Thyroid gland (tissue), 4 donors: ENCODE measurements around the gene ADCY1. TPM values are rescaled to one million over a fixed set of nuclear protein-coding genes. Genes with fewer than 3 reads are reported as not detected.
"Not testable (repeated sequence)": the region's sequence is repeated elsewhere in the genome, so short reads cannot be mapped to it uniquely, and the experiment has no call there.

Source experiments
- DNase-seq, 2 donors: peaks; one replicate each; pipeline ENCODE4 v3.0.0-alpha.2; 2019
- H3K27ac ChIP-seq, 3 donors: fragments of 200-600 bp; sonication (generic); 1 replicate in 2 of 3; 2 replicates in 1 of 3; pipeline ENCODE4 v1.5.1; 2016 to 2019; ENCODE audit warnings: mild to moderate bottlenecking in 1 of 3, moderate library complexity in 1 of 3
- H3K27me3 ChIP-seq: fragments of 200-600 bp; sonication (generic); one replicate; pipeline ENCODE4 v1.5.1; 2019
- H3K36me3 ChIP-seq, 2 donors: fragments of 200-600 bp; sonication (generic); one replicate each; pipeline ENCODE4 v1.5.1; 2016 to 2019
- H3K4me1 ChIP-seq, 2 donors: fragments of 200-600 bp; sonication (generic); one replicate each; pipeline ENCODE4 v1.5.1; 2017 to 2019
- H3K4me3 ChIP-seq, 3 donors: fragments of 200-600 bp; sonication (generic); replicated peaks in 1 of 3; 1 replicate in 2 of 3; 2 replicates in 1 of 3; pipeline ENCODE4 v1.5.1; 2016; ENCODE audit warnings: mild to moderate bottlenecking in 1 of 3
- H3K9me3 ChIP-seq: fragments of 200-600 bp; sonication (generic); one replicate; pipeline ENCODE4 v1.5.1; 2017
- POLR2A ChIP-seq, 2 donors: fragments of 450-650 bp; IDR thresholded peaks; one replicate each; pipeline ENCODE4 v1.6.1; 2017; ENCODE audit warnings: antibody characterized with exemption in 2 of 2, mild to moderate bottlenecking in 2 of 2, moderate library complexity in 1 of 2
- WGBS, 2 donors: methylation state at CpG; one replicate each; pipeline ENCODE4 v1.1.5; 2017; 5-methylcytosine and 5-hydroxymethylcytosine counted together
- intact Hi-C: fragments of 100-400 bp; cut with DNase I; formaldehyde crosslinking; loops from one replicate; pipeline ENCODE4 v1.15.1; 2023
- total RNA-seq, 4 donors: library from RNA; depleted of rRNA; stranded (reverse); fragments of >200 nt; gene quantifications; one replicate each; pipeline ENCODE4 v1.2.3, GENCODE V29; 2016
- TF ChIP-seq, protein P1 (sequence below), 6 experiments: fragments of 200-600 bp in 3 of 6; fragments of 450-650 bp in 3 of 6; sonication (generic) in 3 of 6; IDR thresholded peaks; one replicate each; pipeline ENCODE4 v1.5.1; 2016 to 2019; ENCODE audit warnings: antibody characterized with exemption in 6 of 6, mild to moderate bottlenecking in 2 of 6, inconsistent platforms in 1 of 6, moderate library complexity in 1 of 6

ADCY1 gene
- total RNA-seq, 4 donors from 2014 or later = 5.8 to 11.6 (median 7.7) TPM

DNA sequence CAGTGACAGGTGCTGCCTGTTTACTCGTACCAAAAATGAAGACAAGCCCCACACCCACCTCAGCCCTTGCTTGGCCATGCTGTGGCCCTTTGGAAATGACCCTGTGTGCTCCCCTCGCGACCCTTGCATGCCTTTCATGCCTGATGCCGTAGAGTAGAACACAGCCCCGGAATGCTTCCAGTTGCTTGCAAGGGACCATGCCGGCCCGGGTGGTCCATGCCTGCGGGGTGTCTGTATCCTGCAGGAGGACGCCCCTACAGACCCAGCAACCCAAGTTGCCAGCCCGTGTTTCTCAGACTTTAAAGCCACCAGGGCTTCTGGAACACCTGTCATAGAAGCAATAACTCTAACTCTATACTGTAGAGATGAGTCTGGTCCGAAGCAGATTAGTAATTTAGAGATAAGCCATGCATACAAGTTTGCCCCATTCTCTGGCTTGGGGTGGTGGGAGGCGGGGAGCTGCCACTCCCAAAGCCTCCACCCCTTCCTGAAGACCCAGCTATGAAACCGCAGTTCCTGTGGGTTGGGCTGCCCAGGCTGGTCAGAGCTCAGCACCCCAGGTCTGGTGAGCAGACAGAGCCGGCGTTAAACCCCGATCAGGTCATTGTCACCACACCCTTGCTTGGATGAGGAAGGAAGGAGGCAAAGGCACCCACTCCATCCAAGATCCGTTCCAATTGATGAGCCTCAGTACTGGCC is 143.5 kb downstream of the ADCY1 start:
- no peak for DNase-seq
- intact Hi-C loops = no loop called here
- WGBS, 2 donors = 82 to 83% methylated on average over 16 to 17 of the region's 17 CpGs
- Histone ChIP-seq H3K4me1 (no peaks in the 10 kb centered on the region), H3K4me3 (no peak overlapping the region), H3K9me3 (no peaks in the 10 kb centered on the region), H3K36me3 (no peaks in the 10 kb centered on the region), H3K27ac (no peak overlapping the region), H3K27me3 (no peaks in the 10 kb centered on the region)
- TF ChIP-seq, protein P1, sequence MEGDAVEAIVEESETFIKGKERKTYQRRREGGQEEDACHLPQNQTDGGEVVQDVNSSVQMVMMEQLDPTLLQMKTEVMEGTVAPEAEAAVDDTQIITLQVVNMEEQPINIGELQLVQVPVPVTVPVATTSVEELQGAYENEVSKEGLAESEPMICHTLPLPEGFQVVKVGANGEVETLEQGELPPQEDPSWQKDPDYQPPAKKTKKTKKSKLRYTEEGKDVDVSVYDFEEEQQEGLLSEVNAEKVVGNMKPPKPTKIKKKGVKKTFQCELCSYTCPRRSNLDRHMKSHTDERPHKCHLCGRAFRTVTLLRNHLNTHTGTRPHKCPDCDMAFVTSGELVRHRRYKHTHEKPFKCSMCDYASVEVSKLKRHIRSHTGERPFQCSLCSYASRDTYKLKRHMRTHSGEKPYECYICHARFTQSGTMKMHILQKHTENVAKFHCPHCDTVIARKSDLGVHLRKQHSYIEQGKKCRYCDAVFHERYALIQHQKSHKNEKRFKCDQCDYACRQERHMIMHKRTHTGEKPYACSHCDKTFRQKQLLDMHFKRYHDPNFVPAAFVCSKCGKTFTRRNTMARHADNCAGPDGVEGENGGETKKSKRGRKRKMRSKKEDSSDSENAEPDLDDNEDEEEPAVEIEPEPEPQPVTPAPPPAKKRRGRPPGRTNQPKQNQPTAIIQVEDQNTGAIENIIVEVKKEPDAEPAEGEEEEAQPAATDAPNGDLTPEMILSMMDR (IDR thresholded peaks at IDR 0.05) = no peak
- no peak for TF ChIP-seq POLR2A (IDR thresholded peaks at IDR 0.05)

DNA sequence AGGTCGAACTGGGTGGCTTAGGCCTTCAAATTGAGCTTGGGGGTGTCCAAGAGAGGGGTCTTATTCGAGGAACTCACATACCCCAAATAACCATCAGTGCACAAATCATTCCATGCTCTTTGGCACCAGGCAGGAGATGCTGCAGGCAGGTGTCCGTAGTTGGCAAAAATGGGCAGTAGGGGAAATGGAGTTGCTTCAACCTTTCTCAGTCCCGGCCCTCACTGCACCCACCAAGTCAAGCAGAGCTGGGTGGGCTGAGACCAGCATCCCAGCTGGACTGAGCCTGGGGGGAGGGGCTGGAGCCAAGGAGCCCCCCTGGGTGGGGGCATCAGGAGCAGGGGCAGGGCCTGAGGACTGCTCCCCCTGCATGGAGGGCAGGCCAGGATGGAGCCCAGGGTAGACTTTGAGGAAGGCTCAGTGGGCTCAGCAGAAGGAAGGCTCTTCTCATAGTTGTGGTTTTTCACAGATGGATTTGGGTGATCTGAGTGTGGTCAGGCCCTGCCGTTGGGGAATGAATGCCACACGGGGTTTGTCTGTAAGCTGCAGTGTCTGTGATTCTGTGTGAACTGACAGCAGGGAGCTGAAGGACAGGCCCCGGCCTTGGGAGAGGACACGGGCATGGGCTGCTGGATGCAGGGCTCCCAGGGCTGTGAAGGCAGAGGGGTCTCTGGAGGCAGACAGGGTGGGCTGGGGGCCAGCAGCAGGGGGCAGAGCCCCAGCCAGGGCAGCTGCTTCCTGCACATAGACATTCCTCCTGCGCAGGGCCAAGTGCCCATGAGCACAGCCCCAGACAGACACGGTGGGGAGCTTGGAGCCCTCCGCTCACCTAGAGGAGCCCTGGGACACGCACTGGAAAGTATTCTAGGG is 144.5 kb downstream of the ADCY1 start:
- intact Hi-C loops = no loop called here
- Histone ChIP-seq H3K36me3 (peaks cover 2 to 4% of the 10 kb centered on the region in 2 donors), H3K4me3 (no peak overlapping the region), H3K27me3 (no peaks in the 10 kb centered on the region), H3K9me3 (no peaks in the 10 kb centered on the region), H3K4me1 (no peaks in the 10 kb centered on the region), H3K27ac (no peak overlapping the region)
- WGBS, 2 donors = 69 to 78% methylated on average over 9 to 12 of the region's 12 CpGs
- TF ChIP-seq, protein P1 (IDR thresholded peaks at IDR 0.05) = no peak
- no peak for TF ChIP-seq POLR2A (IDR thresholded peaks at IDR 0.05)
- DNase-seq = no peak

DNA sequence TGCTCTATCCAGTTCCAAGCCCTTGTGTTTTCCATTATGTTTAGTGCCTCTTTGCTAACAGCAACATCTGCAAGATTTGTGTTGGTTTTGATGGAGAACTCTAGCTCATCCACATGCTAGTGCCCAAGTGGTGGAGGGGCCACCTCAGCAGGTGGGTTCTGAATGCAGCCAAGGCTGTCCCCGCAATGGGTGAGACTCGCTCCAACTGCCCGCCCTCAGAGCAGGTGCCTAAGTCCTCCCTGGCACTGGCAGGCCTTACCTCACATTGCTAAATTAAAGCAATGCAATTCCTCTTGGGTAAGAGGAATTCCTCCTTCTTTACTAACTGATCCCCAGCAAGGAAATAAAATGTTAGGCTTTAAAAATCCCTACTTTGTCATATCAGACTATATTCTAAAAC is 146.8 kb downstream of the ADCY1 start:
- no peak overlapping the region for H3K4me3 ChIP-seq
- no peaks in the 10 kb centered on the region for H3K27me3 ChIP-seq
- H3K36me3 ChIP-seq = peaks cover 6 to 14% of the 10 kb centered on the region in 2 donors
- WGBS, 2 donors = 93 to 95% methylated on average over 3 of the region's 3 CpGs
- no peak overlapping the region for H3K27ac ChIP-seq
- H3K4me1 ChIP-seq = no peaks in the 10 kb centered on the region
- no peaks in the 10 kb centered on the region for H3K9me3 ChIP-seq
- DNase-seq = no peak
- intact Hi-C loops = no loop called here
- no peak for TF ChIP-seq POLR2A (IDR thresholded peaks at IDR 0.05)
- TF ChIP-seq, protein P1 (IDR thresholded peaks at IDR 0.05) = no peak

DNA sequence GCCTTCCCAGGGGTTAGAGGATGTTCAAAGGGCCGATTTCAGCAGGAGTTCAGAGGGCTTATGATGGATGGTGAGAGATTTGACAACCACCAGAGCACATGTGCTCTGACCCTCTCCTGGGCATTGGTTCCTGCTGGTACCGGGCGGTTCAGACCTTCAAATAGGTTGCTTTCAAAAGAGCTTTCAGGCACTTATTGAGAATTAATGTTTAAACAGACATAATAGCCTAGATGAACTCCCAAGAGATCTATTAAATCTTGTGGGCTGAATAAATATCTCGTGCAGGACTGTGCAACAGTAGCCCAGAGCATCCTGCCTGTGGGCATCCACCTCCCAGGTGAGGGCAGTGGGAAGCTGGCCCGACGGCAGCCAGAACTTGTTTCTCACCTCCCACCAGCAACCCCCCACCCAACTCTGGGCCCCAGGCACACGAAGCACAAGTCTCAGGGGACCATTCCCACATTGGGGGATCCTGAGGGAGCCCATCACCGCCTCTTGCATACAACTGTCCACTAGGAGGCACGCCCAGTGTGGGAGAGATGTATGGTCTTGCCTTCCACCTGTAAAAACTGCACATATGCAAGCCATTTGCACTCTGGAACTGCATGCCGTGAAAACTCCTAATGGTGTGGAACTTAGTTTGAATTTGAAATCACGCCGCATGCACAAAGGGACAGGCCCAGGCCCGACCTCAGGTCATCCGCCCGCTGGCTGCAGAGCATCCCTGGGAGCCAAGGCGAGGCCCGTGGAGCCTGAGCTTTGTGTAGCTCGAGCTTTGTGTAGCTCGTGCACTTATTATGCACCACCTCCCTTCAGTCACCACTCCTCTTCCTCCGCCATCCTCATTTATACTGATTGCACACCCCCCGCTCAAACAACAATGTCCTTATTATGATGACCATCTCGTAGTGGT is 147.8 kb downstream of the ADCY1 start:
- WGBS, 2 donors = 90 to 92% methylated on average over 22 of the region's 22 CpGs
- no peaks in the 10 kb centered on the region for H3K9me3 ChIP-seq
- H3K27me3 ChIP-seq = no peaks in the 10 kb centered on the region
- no peak overlapping the region for H3K4me3 ChIP-seq
- TF ChIP-seq POLR2A (IDR thresholded peaks at IDR 0.05) = no peak
- TF ChIP-seq, protein P1 (IDR thresholded peaks at IDR 0.05) = no peak
- H3K27ac ChIP-seq = no peak overlapping the region
- no peaks in the 10 kb centered on the region for H3K4me1 ChIP-seq
- peaks cover 15 to 22% of the 10 kb centered on the region in 2 donors for H3K36me3 ChIP-seq
- intact Hi-C loops = no loop called here
- DNase-seq = no peak

DNA sequence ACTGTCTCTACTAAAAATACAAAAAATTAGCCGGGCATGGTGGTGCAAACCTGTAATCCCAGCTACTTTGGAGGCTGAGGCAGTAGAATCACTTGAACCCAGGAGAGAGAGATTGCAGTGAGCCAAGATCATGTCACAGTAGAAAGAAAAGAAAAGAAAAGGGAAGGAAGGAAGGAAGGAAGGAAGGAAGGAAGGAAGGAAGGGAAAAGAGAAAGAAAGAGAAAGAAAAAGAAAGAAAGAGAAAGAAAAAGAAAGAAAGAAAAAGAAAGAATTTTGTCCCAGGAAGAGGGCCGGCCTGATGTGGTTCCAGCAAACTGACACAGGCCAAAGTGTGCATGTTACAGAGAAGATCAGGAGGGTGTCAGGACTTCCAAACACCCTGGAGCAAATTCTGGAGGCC is 151.1 kb downstream of the ADCY1 start:
- H3K4me1 ChIP-seq, H3K9me3 ChIP-seq, DNase-seq, intact Hi-C loops, H3K27ac ChIP-seq, H3K4me3 ChIP-seq, H3K27me3 ChIP-seq: not testable (repeated sequence)
- 95 to 98% methylated on average over 2 of the region's 2 CpGs for WGBS, 2 donors
- peaks cover 21 to 32% of the 10 kb centered on the region in 2 donors for H3K36me3 ChIP-seq
